ENCODE results near the gene SRGAP2B. TPM values are rescaled to one million over a fixed set of nuclear protein-coding genes. Genes with fewer than 3 reads are reported as not detected.
"Not testable (repeated sequence)": the region's sequence is repeated elsewhere in the genome, so short reads cannot be mapped to it uniquely, and the experiment has no call there.

SRGAP2B gene
- total RNA-seq, 1 experiment from 2014 or later = 23.5 TPM

DNA sequence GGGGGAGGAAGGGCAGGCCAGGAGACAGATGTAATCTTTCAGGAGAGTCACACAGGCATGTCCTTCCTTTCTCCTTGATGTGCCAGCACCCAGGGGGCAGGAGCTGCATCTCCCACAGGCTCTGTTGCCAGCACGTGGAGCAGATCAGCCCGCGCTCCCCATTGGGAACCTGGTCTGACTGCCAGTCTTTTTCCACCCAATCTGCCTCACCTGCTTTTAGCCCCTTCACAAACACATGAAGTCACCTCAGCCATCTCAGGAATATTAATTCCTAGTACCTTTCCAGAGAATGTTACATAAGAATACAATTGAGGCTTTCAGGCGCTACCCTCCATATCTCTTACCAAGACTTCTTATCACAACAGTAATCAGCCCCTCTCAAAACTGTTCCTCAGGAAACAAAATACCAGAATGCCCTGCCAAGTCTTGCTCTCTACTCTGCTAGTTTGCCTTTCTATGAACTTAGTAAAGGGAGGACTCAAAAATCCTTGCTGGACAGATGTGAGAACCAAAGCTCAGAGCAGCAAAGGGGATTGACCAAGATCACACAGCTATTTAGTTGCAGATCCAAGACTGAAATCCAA, 94.3 kb downstream of the SRGAP2B start:
- H3K9ac ChIP-seq (ENCODE audit: extremely low read depth, insufficient read length, low read length); H3K4me1 ChIP-seq (ENCODE audit: insufficient read depth, low read length); H3K4me3 Mint-ChIP-seq; H3K18ac ChIP-seq (ENCODE audit: insufficient read length, low read depth, low read length); H3K9me3 Mint-ChIP-seq; DNase-seq; H3K56ac ChIP-seq (ENCODE audit: insufficient read length, low read depth, low read length); H3K23me2 ChIP-seq (ENCODE audit: insufficient read length, low read depth, low read length, poor library complexity, severe bottlenecking); H4K20me1 ChIP-seq (ENCODE audit: control insufficient read depth, insufficient read depth, insufficient read length); H3K4ac ChIP-seq (ENCODE audit: low read depth, low read length); H2BK120ac ChIP-seq (ENCODE audit: low read depth, low read length, poor library complexity, severe bottlenecking); H3K27ac Mint-ChIP-seq; H4K91ac ChIP-seq (ENCODE audit: insufficient read length, low read depth, low read length); H3K79me2 ChIP-seq (ENCODE audit: insufficient read depth, low read length); H2AK5ac ChIP-seq (ENCODE audit: insufficient read length, low read length); H2BK15ac ChIP-seq (ENCODE audit: low read depth, low read length); H3K4me1 Mint-ChIP-seq; H3K36me3 Mint-ChIP-seq (ENCODE audit: insufficient read depth in 1 of 3, low read depth in 3 of 3); H2BK20ac ChIP-seq (ENCODE audit: low read depth, low read length, poor library complexity, severe bottlenecking); H3K27me3 ChIP-seq (ENCODE audit: insufficient read depth, low read length); H3K27me3 Mint-ChIP-seq (ENCODE audit: low read depth); H4K8ac ChIP-seq (replicated peaks; ENCODE audit: insufficient read length, low read depth, low read length); H3K27ac ChIP-seq (ENCODE audit: insufficient read length, low read depth, low read length); H2BK5ac ChIP-seq (ENCODE audit: insufficient read length, low read length); H3K9me3 ChIP-seq (ENCODE audit: control insufficient read depth, low read depth, low read length); H3K23ac ChIP-seq (ENCODE audit: insufficient read length, low read depth, low read length); H3K4me2 ChIP-seq (ENCODE audit: insufficient read depth, insufficient read length, low read length); H2AFZ ChIP-seq (ENCODE audit: low read length); H4K5ac ChIP-seq (ENCODE audit: insufficient read length, low read depth, low read length); H2BK12ac ChIP-seq (ENCODE audit: insufficient read length, low read depth, low read length); H3K14ac ChIP-seq (ENCODE audit: insufficient read depth, low read length); H3T11ph ChIP-seq (ENCODE audit: low read length); H3K79me1 ChIP-seq (ENCODE audit: insufficient read depth, low read depth, low read length, poor library complexity, severe bottlenecking): not testable (repeated sequence)
- WGBS (ENCODE audit: extremely low coverage, insufficient read length, low lambda C conversion rate) = no CpG with 5 or more reads among the region's 4 CpGs

DNA sequence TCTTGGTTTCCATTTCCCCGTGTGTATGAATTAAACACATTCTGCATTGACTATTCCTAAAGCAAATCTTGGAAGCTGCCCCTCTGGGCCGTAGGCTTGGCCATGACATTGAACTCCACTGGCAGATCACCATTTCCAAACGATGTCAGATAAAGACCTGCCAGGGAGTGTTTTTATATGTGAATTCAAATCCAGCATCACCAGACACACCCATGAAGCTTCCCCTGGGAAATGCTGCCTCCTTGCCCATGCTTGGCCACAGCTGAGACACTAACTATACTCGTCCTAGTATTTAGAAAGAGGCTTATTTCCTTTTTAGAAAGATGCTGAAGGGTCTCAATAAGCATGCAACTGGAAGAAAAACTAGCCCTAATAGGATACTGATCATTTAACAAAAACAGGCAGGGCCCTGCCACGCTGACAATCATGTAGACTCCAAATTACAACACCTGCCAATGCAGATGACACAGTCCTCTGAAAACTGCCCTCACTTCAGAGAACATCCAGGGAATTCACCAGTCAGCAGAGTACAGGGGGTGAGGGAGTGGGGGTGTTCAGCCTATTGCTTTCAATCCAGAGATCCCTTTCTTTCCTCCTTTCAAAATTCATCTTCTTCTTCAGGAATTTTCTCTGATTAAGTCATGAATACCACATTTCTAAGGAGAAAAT, 94.9 kb downstream of the SRGAP2B start:
- H3K4me1 Mint-ChIP-seq; H3K4ac ChIP-seq (ENCODE audit: low read depth, low read length); H3T11ph ChIP-seq (ENCODE audit: low read length); H2AFZ ChIP-seq (ENCODE audit: low read length); H3K27me3 ChIP-seq (ENCODE audit: insufficient read depth, low read length); H3K79me1 ChIP-seq (ENCODE audit: insufficient read depth, low read depth, low read length, poor library complexity, severe bottlenecking); H3K9ac ChIP-seq (ENCODE audit: extremely low read depth, insufficient read length, low read length); H2BK15ac ChIP-seq (ENCODE audit: low read depth, low read length); H2BK5ac ChIP-seq (ENCODE audit: insufficient read length, low read length); H3K14ac ChIP-seq (ENCODE audit: insufficient read depth, low read length); H2BK12ac ChIP-seq (ENCODE audit: insufficient read length, low read depth, low read length); H4K8ac ChIP-seq (replicated peaks; ENCODE audit: insufficient read length, low read depth, low read length); H4K91ac ChIP-seq (ENCODE audit: insufficient read length, low read depth, low read length); H3K4me1 ChIP-seq (ENCODE audit: insufficient read depth, low read length); H3K23ac ChIP-seq (ENCODE audit: insufficient read length, low read depth, low read length); H2AK5ac ChIP-seq (ENCODE audit: insufficient read length, low read length); H4K5ac ChIP-seq (ENCODE audit: insufficient read length, low read depth, low read length); H3K18ac ChIP-seq (ENCODE audit: insufficient read length, low read depth, low read length); H3K9me3 Mint-ChIP-seq; H3K27ac Mint-ChIP-seq; H3K4me3 Mint-ChIP-seq; H2BK20ac ChIP-seq (ENCODE audit: low read depth, low read length, poor library complexity, severe bottlenecking); DNase-seq; H3K23me2 ChIP-seq (ENCODE audit: insufficient read length, low read depth, low read length, poor library complexity, severe bottlenecking); H3K79me2 ChIP-seq (ENCODE audit: insufficient read depth, low read length); H4K20me1 ChIP-seq (ENCODE audit: control insufficient read depth, insufficient read depth, insufficient read length); H3K9me3 ChIP-seq (ENCODE audit: control insufficient read depth, low read depth, low read length); H2BK120ac ChIP-seq (ENCODE audit: low read depth, low read length, poor library complexity, severe bottlenecking); H3K4me2 ChIP-seq (ENCODE audit: insufficient read depth, insufficient read length, low read length); H3K27me3 Mint-ChIP-seq (ENCODE audit: low read depth); H3K56ac ChIP-seq (ENCODE audit: insufficient read length, low read depth, low read length); H3K27ac ChIP-seq (ENCODE audit: insufficient read length, low read depth, low read length); H3K36me3 Mint-ChIP-seq (ENCODE audit: insufficient read depth in 1 of 3, low read depth in 3 of 3): not testable (repeated sequence)
- WGBS (ENCODE audit: extremely low coverage, insufficient read length, low lambda C conversion rate) = no CpG with 5 or more reads among the region's 5 CpGs

All from H9 (cell line).